ENCODE measurements around the gene BTG2.
"Not testable (repeated sequence)": the region's sequence is repeated elsewhere in the genome, so short reads cannot be mapped to it uniquely, and the experiment has no call there.

BTG2 gene

DNA sequence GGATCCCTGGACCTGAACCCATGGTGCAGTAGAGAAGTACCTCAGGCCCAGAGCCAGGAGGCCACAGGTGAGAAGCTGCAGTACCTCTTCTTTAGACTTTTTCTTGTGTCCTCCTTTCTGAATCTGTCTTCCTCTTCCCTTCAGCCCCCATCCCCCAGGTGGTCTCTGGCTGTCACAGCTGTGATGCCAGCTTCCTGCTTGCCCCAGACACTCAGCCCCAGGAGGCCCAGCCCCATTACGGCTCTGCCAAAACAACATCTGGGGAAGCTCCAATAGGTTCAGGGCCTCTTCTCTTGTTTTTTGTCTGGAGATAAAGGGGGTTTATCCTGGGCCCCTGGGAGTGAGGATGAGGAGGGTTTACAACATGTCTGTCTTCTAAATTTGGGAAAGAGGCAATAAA, 9.5 kb upstream of the BTG2 start:
- DNase-seq (ENCODE audit: low read depth), result no peak

DNA sequence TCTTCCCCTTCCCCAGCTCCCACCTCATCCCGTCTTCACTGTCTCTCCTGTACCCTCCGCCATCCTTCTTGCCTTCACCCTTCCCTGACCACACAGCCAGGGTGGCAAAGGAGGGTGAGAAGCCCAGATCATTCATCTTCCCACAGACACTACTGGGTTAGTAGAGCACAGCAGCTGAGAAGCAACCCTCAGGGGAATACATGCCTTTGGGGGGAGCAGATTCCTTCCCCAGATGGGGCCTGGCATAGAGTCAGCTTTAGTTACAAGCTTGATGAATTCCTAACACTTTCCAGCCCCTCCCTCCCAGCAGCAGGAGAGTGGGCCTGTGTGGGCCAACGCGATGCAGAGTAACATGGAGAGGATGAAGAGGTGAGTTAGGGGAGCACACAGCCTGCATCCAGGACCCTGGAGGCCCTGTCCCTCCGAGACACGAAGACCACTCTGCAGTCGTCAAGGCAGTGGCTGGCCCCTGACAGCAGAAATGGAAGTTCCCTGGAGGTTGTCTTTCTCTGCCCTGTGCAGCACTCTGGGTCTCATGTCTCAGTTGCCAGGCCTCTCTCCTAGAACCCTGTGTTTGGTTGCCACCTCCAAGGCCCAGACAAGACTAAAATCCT, 8.8 kb upstream of the BTG2 start:
- DNase-seq (ENCODE audit: low read depth), result no peak

GRCh38 chr1:203299169-203299568, 6.2 kb upstream of the BTG2 start:
- DNase-seq (ENCODE audit: low read depth), result no peak

DNA sequence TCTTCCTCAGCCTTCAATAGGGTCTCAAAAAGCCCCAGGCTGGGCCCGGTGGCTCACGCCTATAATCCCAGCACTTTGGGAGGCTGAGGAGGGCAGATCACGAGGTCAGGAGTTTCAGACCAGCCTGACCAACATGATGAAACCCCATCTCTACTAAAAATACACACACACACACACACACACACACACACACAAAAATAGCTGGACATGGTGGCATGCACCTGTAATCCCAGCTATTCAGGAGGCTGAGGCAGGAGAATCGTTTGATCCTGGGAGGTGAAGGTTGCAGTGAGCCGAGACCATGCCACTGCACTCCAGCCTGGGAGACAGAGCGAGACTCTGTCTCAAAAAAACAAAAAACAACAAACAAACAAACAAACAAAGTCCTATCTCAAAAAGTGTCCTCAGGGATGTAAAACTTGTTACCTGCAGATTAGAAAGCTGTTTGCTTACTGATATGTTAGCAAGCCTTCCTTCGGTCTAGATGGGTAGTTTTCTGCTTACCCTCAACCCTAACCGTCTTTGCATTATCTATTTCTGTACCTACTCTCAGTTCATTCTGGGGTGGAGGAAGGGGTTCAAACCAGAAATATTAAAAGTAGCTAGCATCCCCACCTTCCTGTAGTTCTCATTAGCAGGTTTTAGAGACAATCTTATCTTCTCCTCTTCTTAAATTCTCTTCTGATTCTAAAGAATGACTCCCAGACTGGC, 5.4 kb upstream of the BTG2 start:
- not testable (repeated sequence) for DNase-seq (ENCODE audit: low read depth)

DNA sequence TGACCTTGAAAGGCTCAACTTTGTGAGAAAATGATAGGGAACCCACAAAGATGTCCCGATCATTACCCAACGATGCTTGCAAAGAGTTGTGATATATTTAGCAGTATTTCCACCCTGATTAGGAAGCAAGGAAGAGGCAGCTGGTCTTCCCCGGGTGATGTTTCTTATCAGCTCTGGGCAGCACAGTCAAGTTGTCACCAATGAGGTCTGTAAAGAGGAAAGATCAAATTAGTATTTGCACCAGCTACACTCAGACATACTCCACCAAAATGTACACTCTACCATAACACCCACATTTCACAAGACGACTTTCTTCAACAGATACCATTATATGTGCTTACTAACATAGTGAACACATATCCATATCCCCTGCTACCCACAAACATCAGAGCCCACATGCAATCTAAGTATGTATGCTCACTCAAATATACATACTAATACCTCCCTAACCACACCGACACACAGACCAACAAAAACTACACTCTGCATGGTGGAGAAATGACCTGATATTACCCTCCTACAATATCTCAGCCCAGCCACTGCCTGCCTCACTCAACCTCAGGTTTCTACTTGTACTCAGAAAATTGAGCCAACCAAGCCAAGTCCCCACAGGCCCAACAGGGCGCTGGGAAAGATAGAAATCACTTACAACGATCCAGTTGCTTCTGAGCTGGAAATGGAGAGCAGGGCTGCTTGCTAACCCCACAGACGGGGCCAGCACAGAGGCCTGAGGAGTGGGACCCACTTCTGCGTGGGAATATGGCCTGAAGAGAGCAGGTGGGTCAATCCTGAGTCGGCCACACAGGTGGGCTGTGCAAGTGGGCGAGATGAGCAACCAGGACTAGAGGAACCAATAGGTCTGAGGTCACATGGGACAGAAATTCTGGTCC, 4.6 kb upstream of the BTG2 start:
- no peak for DNase-seq (ENCODE audit: low read depth)

- no peak for DNase-seq (ENCODE audit: low read depth)
Measured at GRCh38 chr1:203301331-203301668, 4.0 kb upstream of the BTG2 start.

- DNase-seq (ENCODE audit: low read depth), result no peak
Measured at GRCh38 chr1:203302456-203302855, 2.9 kb upstream of the BTG2 start.

- DNase-seq (ENCODE audit: low read depth), result no peak
Measured at GRCh38 chr1:203302894-203303293, 2.4 kb upstream of the BTG2 start.

DNA sequence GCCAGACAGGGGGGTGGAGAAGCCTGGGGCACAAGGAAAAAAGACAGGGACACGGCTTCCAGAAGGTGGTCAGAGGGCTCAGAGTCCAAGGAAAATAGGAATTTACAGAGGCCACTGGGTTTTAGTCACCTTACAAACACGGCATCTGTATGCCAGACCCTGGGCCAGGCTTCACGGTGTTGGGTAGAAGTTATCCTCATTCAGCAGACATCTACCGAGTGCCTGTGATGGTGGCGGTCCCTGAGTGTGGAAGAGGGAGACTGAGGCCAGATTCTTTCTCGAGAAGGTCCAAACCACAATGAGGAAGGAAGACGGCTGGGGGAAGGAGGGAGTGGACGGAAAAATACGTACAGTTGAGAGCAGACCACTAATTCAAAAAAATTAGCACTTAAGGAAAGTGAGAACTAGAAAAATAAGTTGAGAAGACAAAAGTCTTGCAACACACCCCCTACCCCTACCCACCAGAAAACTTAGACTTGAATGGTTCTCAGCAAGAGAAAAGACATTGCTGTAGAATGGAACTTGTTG, 864 bp upstream of the BTG2 start:
- DNase-seq (ENCODE audit: low read depth), result no peak

- DNase-seq (ENCODE audit: low read depth), result no peak
Measured at GRCh38 chr1:203305809-203306088, 430 bp downstream of the BTG2 start.

DNA sequence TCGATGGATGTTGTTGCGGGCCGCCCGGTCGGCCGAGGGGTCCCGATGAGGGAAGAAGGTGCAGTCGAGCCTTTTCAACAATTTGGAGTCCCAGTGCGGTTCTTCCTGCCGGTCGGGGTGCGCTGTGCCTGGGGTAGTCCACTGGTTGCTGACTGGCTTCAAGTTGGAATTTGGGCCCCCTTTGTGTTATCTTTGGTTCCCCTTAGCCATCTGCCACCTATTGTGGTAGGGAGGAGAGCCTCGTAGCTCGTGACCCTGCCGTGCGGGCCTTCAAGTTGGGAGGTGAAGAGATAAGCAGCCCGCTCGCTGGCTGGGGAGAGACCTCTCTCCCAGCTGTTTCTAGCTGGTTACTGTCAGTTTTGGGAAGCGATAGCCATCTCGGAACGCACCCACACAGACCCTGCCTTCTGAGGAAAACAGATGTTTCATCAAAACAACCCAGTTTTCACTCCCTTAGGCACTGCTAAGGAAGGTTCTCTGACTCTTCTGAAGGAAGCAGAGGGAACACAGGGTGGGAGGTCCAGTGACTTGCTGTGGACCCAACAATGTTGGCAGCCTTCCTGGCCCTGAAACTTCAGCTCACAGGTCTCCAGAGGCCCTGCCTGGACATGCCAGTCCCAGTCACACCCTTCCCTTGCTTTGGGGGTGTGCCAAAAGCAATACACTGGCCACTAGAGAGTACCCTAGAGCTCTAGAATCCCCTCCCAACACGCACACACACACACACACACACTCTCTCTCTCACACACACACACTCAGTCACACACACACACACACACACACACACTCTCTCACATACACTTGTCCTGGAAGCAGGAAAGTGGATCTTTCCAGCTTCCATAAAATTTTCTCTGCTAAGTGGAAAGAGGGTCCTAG, 1.0 kb downstream of the BTG2 start:
- DNase-seq (ENCODE audit: low read depth), result no peak

DNA sequence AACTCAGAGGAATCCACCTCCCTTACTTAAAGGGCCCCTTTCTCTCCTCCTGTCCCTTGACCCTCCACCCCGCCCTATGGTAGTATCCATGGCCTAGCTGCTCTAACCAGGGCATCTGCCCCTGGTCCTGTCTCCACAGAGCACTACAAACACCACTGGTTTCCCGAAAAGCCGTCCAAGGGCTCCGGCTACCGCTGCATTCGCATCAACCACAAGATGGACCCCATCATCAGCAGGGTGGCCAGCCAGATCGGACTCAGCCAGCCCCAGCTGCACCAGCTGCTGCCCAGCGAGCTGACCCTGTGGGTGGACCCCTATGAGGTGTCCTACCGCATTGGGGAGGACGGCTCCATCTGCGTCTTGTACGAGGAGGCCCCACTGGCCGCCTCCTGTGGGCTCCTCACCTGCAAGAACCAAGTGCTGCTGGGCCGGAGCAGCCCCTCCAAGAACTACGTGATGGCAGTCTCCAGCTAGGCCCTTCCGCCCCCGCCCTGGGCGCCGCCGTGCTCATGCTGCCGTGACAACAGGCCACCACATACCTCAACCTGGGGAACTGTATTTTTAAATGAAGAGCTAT, 1.7 kb downstream of the BTG2 start:
- no peak for DNase-seq (ENCODE audit: low read depth)

DNA sequence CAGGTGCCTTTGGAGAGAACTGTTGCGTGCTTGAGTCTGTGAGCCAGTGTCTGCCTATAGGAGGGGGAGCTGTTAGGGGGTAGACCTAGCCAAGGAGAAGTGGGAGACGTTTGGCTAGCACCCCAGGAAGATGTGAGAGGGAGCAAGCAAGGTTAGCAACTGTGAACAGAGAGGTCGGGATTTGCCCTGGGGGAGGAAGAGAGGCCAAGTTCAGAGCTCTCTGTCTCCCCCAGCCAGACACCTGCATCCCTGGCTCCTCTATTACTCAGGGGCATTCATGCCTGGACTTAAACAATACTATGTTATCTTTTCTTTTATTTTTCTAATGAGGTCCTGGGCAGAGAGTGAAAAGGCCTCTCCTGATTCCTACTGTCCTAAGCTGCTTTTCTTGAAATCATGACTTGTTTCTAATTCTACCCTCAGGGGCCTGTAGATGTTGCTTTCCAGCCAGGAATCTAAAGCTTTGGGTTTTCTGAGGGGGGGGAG, 2.4 kb downstream of the BTG2 start:
- no peak for DNase-seq (ENCODE audit: low read depth)

DNA sequence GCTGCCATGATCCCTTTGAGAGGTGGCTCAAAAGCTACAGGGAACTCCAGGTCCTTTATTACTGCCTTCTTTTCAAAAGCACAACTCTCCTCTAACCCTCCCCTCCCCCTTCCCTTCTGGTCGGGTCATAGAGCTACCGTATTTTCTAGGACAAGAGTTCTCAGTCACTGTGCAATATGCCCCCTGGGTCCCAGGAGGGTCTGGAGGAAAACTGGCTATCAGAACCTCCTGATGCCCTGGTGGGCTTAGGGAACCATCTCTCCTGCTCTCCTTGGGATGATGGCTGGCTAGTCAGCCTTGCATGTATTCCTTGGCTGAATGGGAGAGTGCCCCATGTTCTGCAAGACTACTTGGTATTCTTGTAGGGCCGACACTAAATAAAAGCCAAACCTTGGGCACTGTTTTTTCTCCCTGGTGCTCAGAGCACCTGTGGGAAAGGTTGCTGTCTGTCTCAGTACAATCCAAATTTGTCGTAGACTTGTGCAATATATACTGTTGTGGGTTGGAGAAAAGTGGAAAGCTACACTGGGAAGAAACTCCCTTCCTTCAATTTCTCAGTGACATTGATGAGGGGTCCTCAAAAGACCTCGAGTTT, 3.1 kb downstream of the BTG2 start:
- DNase-seq (ENCODE audit: low read depth), result no peak

- DNase-seq (ENCODE audit: low read depth), result no peak
Measured at GRCh38 chr1:203308923-203309331, 3.6 kb downstream of the BTG2 start.

DNA sequence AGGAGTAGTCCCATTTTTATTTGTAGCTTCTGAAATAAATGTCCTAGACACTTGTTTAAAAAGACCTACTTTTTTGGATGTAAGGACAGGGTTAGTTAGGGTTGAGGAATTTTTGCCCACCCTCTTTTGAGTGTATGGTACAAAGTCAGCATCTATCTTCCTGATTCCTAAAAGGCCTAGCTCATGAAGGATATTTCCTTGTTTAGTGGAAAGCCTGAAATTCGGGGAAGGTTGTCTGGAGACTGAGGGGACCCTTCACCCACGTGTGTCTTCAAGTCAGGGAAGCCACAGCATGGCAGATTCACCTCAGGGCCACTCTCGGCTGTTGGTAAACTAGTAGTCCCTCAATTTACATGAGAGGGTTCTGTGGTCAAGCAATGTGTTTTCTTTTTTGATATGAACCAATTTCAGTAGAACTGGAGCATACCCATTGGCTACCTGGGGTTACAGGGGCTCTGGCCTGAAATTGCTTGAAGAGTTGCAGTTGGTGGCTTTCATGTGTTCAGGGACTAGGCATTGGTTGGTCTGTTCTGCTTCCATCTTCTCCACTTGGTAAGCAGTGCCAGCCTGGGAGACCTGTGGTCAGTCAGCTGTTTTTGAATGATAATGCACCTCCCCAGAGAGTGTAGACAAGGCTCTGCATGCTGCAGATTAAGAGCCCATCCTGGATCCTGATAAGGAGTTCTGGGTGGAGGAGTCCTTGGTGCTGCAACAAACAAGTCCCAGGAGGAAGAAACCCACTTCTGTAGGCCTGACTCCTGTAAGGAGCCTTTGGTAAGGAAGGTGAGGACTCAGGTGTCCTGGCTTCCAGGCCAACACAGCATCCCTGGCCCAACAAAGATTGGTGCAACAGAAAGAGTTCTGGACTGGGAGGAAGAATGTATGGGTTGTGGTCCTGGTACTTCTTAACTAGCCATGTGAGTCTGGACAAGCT, 6.3 kb downstream of the BTG2 start:
- DNase-seq (ENCODE audit: low read depth), result no peak

GRCh38 chr1:203314025-203314759, 8.9 kb downstream of the BTG2 start:
- not testable (repeated sequence) for DNase-seq (ENCODE audit: low read depth)

DNA sequence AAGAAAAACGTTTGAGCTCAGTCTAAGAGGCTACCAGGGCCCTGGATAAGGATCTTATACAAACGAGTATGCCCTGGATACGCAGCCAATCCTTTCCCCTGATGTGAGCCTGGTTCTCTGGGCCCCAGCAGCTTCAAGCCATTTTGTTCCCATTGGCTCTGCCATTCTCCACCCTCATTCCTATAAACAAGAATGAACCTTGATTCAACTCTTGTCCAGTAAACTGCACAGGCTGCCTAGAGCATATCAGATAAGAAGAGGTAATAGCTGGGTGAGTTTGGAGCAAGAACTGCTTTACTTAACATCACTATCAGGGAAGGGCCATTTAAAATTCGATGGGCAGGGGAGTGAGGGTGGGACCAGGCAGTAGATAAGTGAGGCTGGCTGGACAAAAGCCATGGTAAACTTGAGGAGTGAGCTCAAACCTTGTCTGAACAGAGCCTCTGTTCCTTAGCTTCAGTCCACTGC, 11.3 kb downstream of the BTG2 start:
- no peak for DNase-seq (ENCODE audit: low read depth)
